Kidney epithelial cell (primary cell): Measurements from ENCODE around the gene HSD17B2. TPM values are rescaled to one million over a fixed set of nuclear protein-coding genes. Genes with fewer than 3 reads are reported as not detected.

Experiments
- DNase-seq: peaks from one replicate; pipeline ENCODE4 v3.0.0-alpha.2; 2010; ENCODE audit warnings: low read depth
- H3K27me3 ChIP-seq: 2 replicates; pipeline ENCODE4 v1.6.0; 2011; ENCODE audit warnings: low read length; ENCODE audit not compliant: control insufficient read depth, insufficient read depth
- H3K36me3 ChIP-seq: 2 replicates; pipeline ENCODE4 v1.5.1; 2011; ENCODE audit warnings: low read length; ENCODE audit not compliant: control insufficient read depth, insufficient read depth
- H3K4me3 ChIP-seq: 2 replicates; pipeline ENCODE4 v1.5.1; 2011; ENCODE audit warnings: low read depth, mild to moderate bottlenecking, control low read depth, low read length
- total RNA-seq: library from RNA; depleted of rRNA; stranded (reverse); fragments of >200 nt; gene quantifications from 2 replicates; pipeline ENCODE4 v1.2.3, GENCODE V29; 2015
- TF ChIP-seq, protein P1 (sequence below): IDR thresholded peaks from 2 replicates; pipeline ENCODE4 v1.5.1; 2011; ENCODE audit warnings: mild to moderate bottlenecking, moderate library complexity, low read length, control low read depth, inconsistent platforms; ENCODE audit not compliant: insufficient read depth, poor library complexity, severe bottlenecking

Gene HSD17B2
- total RNA-seq, 1 donor from 2014 or later: not detected

DNA sequence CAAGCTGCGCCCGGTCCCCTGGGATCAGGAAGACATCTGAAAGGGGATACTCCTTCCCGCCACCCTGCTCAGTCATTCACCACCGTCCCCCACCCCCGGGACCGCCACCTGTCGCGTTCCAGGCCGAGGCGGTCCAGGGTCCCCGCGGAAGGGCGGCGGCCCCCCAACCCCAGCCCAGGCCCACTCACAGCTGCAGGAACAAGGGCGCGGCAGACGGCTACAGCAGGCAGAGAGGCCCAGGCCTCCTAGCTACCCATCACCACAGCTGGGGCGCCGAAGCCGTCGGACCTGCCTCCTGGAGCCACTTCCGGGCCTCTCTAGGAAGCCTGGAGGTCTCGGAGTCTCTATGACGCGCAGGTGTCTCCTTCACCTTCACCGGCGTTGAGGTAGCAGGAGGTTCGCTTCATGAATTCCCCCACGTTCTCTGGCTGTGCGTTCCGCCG, 23.8 kb upstream of the HSD17B2 start, which contains the start of gene SDR42E1:
Gene SDR42E1, minus strand, starts transcription at position 272 of the 443 bp plus-strand sequence. CDS start 10,612 bp downstream, outside the sequence.
- no peaks in the 10 kb centered on the region for H3K36me3 ChIP-seq
- TF ChIP-seq, protein P1, sequence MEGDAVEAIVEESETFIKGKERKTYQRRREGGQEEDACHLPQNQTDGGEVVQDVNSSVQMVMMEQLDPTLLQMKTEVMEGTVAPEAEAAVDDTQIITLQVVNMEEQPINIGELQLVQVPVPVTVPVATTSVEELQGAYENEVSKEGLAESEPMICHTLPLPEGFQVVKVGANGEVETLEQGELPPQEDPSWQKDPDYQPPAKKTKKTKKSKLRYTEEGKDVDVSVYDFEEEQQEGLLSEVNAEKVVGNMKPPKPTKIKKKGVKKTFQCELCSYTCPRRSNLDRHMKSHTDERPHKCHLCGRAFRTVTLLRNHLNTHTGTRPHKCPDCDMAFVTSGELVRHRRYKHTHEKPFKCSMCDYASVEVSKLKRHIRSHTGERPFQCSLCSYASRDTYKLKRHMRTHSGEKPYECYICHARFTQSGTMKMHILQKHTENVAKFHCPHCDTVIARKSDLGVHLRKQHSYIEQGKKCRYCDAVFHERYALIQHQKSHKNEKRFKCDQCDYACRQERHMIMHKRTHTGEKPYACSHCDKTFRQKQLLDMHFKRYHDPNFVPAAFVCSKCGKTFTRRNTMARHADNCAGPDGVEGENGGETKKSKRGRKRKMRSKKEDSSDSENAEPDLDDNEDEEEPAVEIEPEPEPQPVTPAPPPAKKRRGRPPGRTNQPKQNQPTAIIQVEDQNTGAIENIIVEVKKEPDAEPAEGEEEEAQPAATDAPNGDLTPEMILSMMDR: no peak
- no peaks in the 10 kb centered on the region for H3K27me3 ChIP-seq
- no peak for DNase-seq
- peak within 1 kb of the TSS; percentile 63 for H3K4me3 ChIP-seq

DNA sequence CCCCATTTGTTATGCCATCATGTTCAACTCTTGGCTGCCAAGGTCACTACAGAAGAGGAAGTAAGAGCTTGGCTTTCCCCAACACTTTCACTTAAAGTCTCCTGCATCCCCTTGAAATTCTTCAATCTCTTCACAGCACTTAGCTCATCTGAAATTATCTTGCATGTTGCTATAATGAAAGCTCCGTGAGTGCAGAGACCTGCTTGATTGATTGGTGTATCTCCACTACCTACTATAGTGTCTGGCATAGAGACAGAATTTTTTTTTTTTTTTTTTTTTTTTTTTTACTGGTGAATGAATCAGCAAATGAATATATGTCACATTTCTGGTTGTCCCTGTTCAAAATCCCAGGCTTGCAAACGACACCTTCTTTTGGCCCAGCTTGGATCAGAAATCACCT, 21.9 kb upstream of the HSD17B2 start:
- TF ChIP-seq, protein P1: no peak
- Histone ChIP-seq H3K36me3 (no peaks in the 10 kb centered on the region), H3K27me3 (no peaks in the 10 kb centered on the region), H3K4me3 (no peak overlapping the region)
- no peak for DNase-seq

DNA sequence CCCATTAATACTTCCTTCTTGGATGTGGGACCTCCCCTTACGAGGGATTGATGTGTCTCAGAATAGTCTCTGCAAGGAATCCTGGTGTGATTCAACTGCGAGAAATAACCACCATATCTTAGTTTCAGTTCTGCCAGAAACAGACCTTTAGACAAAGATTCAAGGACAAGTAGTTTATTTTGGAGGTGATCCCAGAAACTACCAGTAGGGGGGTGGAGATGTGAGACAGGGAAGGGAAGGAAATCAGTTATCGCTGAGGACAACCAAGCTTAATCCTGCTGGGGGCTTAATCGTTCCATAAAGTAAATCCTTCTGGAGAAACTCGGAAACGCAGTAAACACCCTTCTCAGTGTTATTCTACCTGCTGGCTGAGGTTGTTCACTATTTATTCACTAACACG, 18.8 kb upstream of the HSD17B2 start:
- Histone ChIP-seq H3K4me3 (no peak overlapping the region), H3K36me3 (no peaks in the 10 kb centered on the region), H3K27me3 (no peaks in the 10 kb centered on the region)
- TF ChIP-seq, protein P1: peak; percentile 12
- DNase-seq: no peak

DNA sequence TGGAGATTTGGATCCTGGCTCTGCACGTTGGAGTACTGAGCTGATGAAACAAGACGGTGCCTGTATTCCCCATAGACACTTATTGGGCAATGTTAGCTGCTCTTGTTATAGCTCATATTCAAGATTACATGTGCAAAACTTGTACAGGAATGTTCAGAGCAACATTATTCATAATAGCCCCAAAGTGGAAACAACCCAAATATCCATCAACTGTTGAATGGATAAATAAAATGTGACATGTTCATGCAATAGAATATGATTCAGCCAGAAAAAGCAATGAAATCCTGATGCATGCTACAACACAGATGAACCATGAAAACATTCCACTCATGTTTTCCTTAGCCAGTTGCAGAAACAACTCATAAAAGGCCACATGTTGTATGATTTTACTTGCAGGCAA, 18.1 kb upstream of the HSD17B2 start:
- no peaks in the 10 kb centered on the region for H3K36me3 ChIP-seq
- DNase-seq: no peak
- no peak overlapping the region for H3K4me3 ChIP-seq
- no peaks in the 10 kb centered on the region for H3K27me3 ChIP-seq
- TF ChIP-seq, protein P1: no peak

DNA sequence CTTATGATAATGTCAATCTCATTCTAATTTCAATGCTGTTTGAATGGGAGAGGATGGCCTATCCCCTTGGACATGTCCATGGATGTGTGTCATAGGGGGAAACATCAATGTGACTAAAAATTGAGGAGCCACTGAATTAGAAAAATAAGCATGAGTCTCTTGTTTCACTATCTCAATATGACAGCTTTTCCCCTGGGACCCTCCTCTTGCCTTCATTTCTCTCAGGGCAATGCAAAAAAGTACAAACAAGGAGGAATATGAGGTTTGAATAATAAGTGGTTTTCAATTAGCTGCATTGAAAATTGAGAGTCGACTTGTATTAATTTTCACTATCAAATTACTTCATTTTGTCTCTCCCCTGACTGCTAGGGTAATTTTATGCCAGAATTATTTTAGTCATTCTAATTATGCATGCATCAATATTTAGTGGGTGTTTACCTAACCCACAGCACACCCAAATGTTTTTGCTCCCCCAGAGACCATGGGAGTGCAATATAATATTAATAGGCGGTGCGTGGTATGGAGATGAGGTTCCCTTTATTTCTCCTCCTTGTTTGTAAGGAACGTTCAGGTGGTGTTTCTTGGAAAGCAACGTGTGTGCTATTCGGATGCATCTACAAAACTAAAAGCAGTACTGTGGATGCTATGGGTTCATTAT, 17.0 kb upstream of the HSD17B2 start:
- Histone ChIP-seq H3K27me3 (no peaks in the 10 kb centered on the region), H3K36me3 (no peaks in the 10 kb centered on the region), H3K4me3 (no peak overlapping the region)
- DNase-seq: no peak
- TF ChIP-seq, protein P1: no peak

DNA sequence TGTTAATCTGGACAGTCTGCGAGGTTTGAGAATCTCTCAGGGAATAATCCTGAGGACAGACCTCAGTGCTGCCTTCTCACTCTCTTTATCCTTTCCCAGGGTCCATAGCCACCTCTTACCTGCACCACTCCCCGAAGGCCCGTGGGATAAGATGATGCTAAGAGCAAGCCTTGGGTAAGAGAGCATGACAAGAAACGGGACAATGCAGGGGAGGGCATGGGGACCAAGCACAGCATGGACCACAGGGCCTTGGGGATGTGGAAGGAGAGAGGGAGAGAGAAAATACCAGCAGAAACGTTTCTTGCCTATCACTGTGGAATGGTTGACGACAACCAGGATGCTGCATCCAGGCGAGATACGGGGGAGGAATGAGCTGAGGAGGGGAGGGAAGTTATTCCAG, 15.5 kb upstream of the HSD17B2 start:
- DNase-seq: no peak
- H3K36me3 ChIP-seq: no peaks in the 10 kb centered on the region

More for the DNA sequence above, 15.5 kb upstream of the HSD17B2 start:
- Histone ChIP-seq H3K4me3 (no peak overlapping the region), H3K27me3 (peaks cover 2% of the 10 kb centered on the region)
- TF ChIP-seq, protein P1: no peak
